IPS-NIHi7 (cell line): ENCODE results near the gene HLA-E.
A peak's percentile ranks its signal among the peaks of the same experiment; 100 is the strongest.
"Not testable (repeated sequence)": the region's sequence is repeated elsewhere in the genome, so short reads cannot be mapped to it uniquely, and the experiment has no call there.

ENCODE experiments used
- DNase-seq: peaks from one replicate; pipeline ENCODE4 v3.0.0; 2012; ENCODE audit warnings: mixed read lengths; ENCODE audit errors: extremely low spot score

The HLA-E gene

DNA sequence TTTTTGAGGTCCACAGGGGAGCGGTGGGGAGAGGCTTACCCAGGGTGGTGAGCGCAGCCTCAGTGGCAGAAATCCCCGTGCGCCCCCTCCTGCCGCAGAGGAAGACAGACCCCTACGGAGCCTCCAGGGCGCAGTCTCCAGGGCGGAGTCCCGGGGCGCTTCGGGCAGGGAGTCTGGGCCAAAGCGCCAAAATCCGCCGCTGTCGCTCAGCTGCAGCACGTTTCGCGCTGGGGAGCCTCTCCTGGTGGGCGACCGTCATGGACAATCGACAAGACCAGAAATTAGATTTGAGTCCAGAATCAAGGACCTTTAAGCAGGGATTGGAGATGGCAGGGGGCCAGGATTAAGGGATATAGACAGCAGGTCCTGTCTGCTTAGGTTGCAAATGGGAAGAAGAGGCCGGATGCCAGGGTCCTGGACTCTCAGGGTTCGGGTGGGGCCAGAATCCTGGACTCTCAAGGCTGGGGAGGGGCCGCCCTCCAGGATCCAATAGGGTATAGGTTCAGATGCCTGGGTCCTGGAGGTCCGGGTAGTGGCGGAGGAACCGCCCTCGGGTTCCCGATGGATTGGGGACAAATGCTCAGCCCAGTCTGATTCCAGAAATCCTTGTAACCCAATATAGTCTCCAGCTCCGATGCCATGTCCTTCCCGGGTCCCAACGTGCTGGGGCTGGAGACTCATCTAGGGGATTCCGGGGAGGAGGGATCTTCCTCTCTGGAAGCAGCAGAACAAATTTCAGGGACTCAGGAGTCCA lies 7.9 kb upstream of the HLA-E start:
- peak; percentile 37 for DNase-seq

GRCh38 chr6:30481965-30482644 lies 7.2 kb upstream of the HLA-E start:
- peak; percentile 89 for DNase-seq

GRCh38 chr6:30483677-30484279 lies 5.5 kb upstream of the HLA-E start:
- DNase-seq: no peak

GRCh38 chr6:30485236-30485635 lies 4.1 kb upstream of the HLA-E start:
- no peak for DNase-seq

GRCh38 chr6:30487926-30488325 lies 1.4 kb upstream of the HLA-E start:
- DNase-seq: no peak

DNA sequence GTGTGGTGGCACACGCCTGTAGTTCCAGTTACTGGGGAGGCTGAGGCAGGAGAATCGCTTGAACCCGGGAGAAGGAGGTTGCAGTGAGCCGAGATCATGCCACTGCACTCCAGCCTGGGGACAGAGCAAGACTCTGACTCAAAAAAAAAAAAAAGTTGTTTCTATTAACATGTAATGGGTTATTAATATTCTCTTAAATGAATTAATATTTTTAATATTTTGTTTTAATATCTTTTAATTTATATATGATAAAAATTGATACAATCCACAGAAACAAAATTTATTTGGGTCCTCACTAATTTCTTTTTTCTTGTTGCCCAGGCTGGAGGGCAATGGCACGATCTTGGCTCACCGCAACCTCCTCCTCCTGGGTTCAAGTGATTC lies 620 bp upstream of the HLA-E start:
- not testable (repeated sequence) for DNase-seq

- peak; percentile 85 for DNase-seq
These were observed 942 bp downstream of the HLA-E start for GRCh38 chr6:30490026-30490876.

GRCh38 chr6:30491291-30491953 lies 2.1 kb downstream of the HLA-E start:
- DNase-seq: not testable (repeated sequence)

DNA sequence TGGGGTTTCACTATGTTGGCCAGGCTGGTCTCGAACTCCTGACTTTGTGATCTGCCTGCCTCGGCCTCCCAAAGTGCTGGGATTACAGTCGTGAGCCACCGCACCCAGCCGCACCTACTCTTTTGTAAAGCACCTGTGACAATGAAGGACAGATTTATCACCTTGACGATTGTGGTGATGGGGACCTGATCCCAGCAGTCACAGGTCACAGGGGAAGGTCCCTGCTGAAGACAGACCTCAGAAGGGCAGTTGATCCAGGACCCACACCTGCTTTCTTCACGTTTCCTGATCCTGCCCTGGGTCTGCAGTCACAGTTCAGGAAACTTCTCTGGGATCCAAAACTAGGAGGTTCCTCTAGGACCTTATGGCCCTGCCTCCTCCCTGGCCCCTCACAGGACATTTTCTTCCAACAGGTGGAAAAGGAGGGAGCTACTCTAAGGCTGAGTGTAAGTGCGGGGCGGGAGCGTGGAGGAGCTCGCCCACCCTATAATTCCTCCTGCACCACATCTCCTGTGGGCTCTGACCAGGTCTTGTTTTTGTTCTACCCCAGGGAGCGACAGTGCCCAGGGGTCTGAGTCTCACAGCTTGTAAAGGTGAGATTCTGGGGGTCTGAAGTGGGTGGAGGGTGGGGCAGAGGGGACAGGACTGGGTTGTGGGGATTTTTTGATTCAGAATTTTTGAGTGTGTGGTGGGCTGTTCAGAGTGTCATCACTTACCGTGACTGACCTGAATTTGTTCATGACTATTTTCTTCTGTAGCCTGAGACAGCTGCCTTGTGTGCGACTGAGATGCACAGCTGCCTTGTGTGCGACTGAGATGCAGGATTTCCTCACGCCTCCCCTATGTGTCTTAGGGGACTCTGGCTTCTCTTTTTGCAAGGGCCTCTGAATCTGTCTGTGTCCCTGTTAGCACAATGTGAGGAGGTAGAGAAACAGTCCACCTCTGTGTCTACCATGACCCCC lies 3.0 kb downstream of the HLA-E start:
- no peak for DNase-seq

DNA sequence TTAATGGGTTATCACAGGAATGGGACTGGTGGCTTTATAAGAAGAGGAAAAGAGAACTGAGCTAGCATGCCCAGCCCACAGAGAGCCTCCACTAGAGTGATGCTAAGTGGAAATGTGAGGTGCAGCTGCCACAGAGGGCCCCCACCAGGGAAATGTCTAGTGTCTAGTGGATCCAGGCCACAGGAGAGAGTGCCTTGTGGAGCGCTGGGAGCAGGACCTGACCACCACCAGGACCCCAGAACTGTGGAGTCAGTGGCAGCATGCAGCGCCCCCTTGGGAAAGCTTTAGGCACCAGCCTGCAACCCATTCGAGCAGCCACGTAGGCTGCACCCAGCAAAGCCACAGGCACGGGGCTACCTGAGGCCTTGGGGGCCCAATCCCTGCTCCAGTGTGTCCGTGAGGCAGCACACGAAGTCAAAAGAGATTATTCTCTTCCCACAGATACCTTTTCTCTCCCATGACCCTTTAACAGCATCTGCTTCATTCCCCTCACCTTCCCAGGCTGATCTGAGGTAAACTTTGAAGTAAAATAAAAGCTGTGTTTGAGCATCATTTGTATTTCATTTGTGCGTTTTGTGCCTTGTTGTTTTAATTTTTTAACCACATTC lies 4.4 kb downstream of the HLA-E start:
- DNase-seq: peak; percentile 62

- no peak for DNase-seq
These were observed 5.1 kb downstream of the HLA-E start for GRCh38 chr6:30494291-30494861.

- not testable (repeated sequence) for DNase-seq
These were observed 5.8 kb downstream of the HLA-E start for GRCh38 chr6:30495060-30495459.

- DNase-seq: no peak
These were observed 6.7 kb downstream of the HLA-E start for GRCh38 chr6:30495993-30496392.

GRCh38 chr6:30497261-30497599 lies 7.9 kb downstream of the HLA-E start:
- DNase-seq: not testable (repeated sequence)

GRCh38 chr6:30497714-30498113 lies 8.4 kb downstream of the HLA-E start:
- DNase-seq: no peak

GRCh38 chr6:30498705-30499104 lies 9.4 kb downstream of the HLA-E start:
- DNase-seq: not testable (repeated sequence)

DNA sequence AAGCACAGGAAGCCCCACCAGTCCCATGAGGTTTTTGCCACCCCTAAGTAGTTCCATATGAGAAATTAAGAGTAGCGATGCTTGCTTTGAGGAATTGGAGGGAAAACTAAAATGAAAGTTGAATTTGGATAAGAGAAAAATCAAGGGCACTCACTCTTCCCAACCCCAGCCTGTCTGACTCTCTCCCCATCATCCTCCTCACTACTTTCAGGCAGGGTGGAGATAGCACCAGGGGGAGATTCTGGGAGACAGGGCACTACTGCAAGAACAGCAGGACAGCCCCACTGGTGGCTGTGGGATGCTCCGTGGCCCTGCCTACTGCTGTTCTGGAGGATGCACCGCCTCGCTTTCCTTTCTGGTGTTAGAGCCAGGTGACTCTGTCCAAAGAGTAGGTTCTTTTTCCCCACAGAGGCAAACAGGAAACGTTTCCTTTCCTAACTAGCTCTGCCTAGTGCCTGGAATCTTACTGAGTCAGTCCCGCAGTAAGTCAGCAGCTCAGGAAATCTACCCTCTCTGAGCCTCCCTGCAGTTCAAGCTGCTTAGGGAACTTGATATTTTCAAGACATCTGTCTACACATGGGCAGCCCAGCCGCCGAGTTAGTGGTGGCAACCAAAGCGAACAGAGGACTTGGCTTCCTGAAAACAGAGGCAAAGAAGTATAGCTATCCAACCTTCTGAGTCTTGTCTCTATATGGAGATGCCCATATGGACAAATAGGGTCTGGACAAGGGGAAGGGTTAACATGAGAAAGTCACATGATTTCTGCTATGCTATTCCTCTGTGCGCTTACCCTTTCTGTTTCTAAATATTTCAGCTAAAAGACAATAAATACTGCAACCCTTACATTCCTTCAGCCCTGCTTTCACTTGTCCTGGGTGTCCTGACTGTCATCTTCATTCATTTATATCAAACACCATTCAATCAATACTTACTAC lies 11.4 kb downstream of the HLA-E start:
- DNase-seq: no peak
